ENCODE data around the gene HSPB8. TPM values are rescaled to one million over a fixed set of nuclear protein-coding genes. Genes with fewer than 3 reads are reported as not detected.

Gene HSPB8
- total and polyA plus RNA-seq, 2 of the 4 experiments (the other 2 are of a cell fraction) = 12.9 to 25.8 TPM

- BruUV-seq (replicated peaks) = no TSS peak
- no peaks in the 10 kb centered on the region for H3K9me3 ChIP-seq (ENCODE audit: control insufficient read depth, insufficient read depth, low read length)
- no peaks in the 10 kb centered on the region for H4K20me1 ChIP-seq (ENCODE audit: insufficient read depth, low read length)
- no peak overlapping the region for H2BK20ac ChIP-seq (ENCODE audit: low read depth, low read length)
- dilution Hi-C loops (cut with HindIII; ENCODE audit: low sequenced_read_pairs, unreplicated experiment) (no loop called here), in situ Hi-C loops (cut with MboI; ENCODE audit: low sequenced_read_pairs) (no loop called here), intact Hi-C loops (cut with micrococcal nuclease) (no loop called here)
- H2BK120ac ChIP-seq (ENCODE audit: low read depth, low read length) = no peak overlapping the region
- no peak overlapping the region for H3K27ac ChIP-seq (ENCODE audit: insufficient read depth, low read length)
- H3K9me1 ChIP-seq (ENCODE audit: insufficient read depth, low read length) = no peaks in the 10 kb centered on the region
- H3K18ac ChIP-seq (ENCODE audit: low read depth, low read length) = no peak overlapping the region
- peaks cover 4% of the 10 kb centered on the region; the same call in 1 of the 2 replicates for H3K27me3 ChIP-seq (ENCODE audit: control insufficient read depth, insufficient read depth, low read length)
- no peak overlapping the region for H3K14ac ChIP-seq (replicated peaks; ENCODE audit: low read depth, low read length)
- DNase-seq (no peak), ATAC-seq (ENCODE audit: low read depth) (no peak)
- no peak overlapping the region for H2BK5ac ChIP-seq (ENCODE audit: low read depth, low read length, poor library complexity, severe bottlenecking)
- H3K36me3 ChIP-seq (ENCODE audit: control insufficient read depth, insufficient read depth, low read length) = no peaks in the 10 kb centered on the region
- no peak overlapping the region for H3K56ac ChIP-seq (ENCODE audit: extremely low read depth, insufficient read depth, low read length)
- no peak overlapping the region for H3K4ac ChIP-seq (ENCODE audit: low read depth, low read length)
- TF ChIP-seq SMC3 (IDR thresholded peaks at IDR 0.05; ENCODE audit: low read depth, low read length) = no peak
- TF ChIP-seq NFE2L2 (IDR thresholded peaks at IDR 0.05; ENCODE audit: low read depth, low read length) = no peak
- no peaks in the 10 kb centered on the region for H3K4me1 ChIP-seq (ENCODE audit: control insufficient read depth, insufficient read depth, low read length)
- no peak overlapping the region for H3K23ac ChIP-seq (ENCODE audit: low read depth, low read length)
- no peak overlapping the region for H2AK5ac ChIP-seq (ENCODE audit: low read depth, low read length)
- no peak overlapping the region for H3K4me2 ChIP-seq (ENCODE audit: low read depth, low read length)
- no peaks in the 10 kb centered on the region for H3K79me1 ChIP-seq (ENCODE audit: low read depth in 1 of 2, low read length in 2 of 2)
- H2BK15ac ChIP-seq (ENCODE audit: low read depth, low read length) = no peak overlapping the region
- CTCF ChIA-PET = no interaction called here
- no peak overlapping the region for H4K91ac ChIP-seq (ENCODE audit: insufficient read depth, low read depth, low read length)
- POLR2A ChIA-PET (ENCODE audit: unreplicated experiment) = no interaction called here
- WGBS, 2 experiments (ENCODE audit: extremely low coverage in 2 of 2, insufficient read length in 1 of 2) = no CpG with 5 or more reads among the region's 2 CpGs
- H4K8ac ChIP-seq (ENCODE audit: low read depth in 2 of 2, low read length in 2 of 2) = no peak overlapping the region
- no peak overlapping the region for H3K4me3 ChIP-seq (ENCODE audit: insufficient read depth, low read depth, low read length)
- H2AK9ac ChIP-seq (replicated peaks; ENCODE audit: low read depth, low read length, poor library complexity) = no peak overlapping the region
- H3K9ac ChIP-seq (ENCODE audit: low read depth, low read length) = no peak overlapping the region
- no peak overlapping the region for H4K5ac ChIP-seq (ENCODE audit: low read depth, low read length)
- no peak overlapping the region for H2AFZ ChIP-seq (replicated peaks; ENCODE audit: low read length, poor library complexity)
Observed at GRCh38 chr12:119169150-119169549, 9.6 kb upstream of the HSPB8 start.

Measured in IMR-90 (cell line).